Germinal center (tissue), 1 donor: ENCODE results near the gene PIWIL4.
"Not testable (repeated sequence)": the region's sequence is repeated elsewhere in the genome, so short reads cannot be mapped to it uniquely, and the experiment has no call there.

Source experiments
- DNase-seq: peaks from one replicate; pipeline ENCODE4 v3.0.0; 2012; ENCODE audit warnings: mixed read lengths, low spot score

Gene PIWIL4

DNA sequence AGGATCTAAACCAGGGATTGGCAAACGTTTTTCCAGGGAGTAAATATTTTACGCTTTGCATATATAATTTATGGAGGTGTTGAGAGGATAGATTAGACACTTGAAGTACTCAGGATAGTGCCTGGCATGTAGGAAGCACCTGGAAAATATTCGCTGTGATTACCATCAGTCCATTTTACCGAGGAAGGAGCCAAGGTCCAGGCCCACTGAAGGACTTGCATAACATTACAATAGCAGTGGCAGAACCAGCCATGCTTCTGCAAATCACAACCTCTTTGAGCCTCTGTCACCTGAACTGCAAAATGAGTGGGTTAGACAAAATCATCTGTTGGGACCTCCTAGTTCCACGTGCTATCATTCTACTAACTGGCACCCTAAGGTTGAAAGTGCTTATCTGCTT is 18.0 kb upstream of the PIWIL4 start:
- DNase-seq, result no peak

DNA sequence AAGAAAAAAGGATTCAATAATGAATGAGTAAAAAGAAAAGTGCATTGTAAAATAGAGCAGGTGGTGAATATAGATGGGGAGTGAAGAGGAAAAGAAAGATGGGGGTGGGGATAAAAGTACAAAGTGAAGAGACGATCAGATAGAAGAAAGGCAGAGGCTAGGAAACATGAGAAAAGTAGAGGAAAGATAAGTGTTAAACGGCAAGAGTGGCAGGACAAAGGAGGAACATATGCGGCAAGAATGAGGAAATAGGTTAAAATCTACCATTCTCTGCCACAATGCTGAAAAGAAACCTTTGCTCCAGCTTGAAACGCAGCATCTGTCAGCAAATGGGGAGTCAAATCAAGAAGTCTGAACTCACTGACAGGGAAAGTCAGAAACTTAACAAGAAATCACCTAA is 16.7 kb upstream of the PIWIL4 start:
- DNase-seq, result no peak

DNA sequence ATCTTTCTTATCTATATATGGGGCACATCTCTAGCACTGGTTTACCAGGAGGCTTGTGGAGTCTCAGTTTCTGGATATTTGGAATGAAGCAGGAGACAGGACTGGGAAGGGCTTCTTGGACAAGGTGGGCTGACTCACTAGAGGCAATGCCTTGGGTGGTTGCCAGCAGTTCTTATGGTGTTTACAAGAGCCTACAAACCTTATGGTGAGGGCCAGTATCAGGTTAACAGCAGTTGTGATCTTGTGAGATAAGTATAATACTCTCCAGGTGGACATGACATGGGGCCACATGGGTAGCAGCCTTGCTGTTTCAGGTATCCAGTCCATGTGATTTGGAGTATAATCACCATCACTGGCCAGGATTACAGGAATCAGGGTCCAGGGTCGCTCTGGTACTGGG is 13.2 kb upstream of the PIWIL4 start:
- DNase-seq, result no peak

DNA sequence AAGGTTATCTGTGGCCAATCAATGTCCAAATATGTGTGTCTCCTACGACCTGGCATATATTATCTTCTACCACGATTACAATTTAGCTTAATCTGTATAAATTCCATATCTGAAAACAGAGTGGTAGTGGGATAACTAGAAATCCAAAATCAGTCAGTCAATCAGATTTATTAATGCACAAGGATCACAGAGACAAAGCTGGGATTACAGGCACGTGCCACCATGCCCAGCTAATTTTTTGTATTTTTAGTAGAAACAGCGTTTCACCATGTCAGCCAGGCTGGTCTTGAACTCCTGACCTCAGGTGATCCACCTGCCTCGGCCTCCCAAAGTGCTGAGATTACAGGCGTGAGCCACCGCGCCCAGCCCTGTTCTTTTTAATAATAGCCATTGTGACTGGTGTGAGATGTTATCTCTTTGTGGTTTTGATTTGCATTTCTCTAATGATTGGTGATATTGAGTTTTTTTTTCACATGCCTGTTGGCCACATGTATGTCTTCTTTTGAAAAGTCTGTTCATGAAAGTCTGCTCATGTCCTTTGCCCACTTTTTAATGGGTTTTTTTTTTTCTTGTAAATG is 11.3 kb upstream of the PIWIL4 start:
- DNase-seq, result not testable (repeated sequence)

DNA sequence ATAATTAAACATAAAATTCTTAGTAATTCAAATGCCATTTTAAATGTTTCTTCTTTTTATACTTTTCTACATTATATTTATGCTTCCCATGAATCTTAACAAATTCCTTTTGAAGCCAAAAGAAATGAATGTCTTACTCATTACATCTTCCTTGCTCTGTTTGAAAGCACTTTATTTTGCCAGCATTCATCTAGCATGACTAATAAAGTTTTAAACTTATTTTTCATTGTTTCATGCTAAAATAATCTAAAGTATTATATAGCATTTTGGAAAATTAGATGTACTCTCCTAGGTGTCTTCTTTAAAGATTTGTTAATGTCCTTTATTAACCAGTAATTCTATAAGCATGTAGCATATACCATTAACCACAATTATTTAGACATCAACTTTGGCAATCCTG is 9.7 kb upstream of the PIWIL4 start:
- DNase-seq, result no peak

DNA sequence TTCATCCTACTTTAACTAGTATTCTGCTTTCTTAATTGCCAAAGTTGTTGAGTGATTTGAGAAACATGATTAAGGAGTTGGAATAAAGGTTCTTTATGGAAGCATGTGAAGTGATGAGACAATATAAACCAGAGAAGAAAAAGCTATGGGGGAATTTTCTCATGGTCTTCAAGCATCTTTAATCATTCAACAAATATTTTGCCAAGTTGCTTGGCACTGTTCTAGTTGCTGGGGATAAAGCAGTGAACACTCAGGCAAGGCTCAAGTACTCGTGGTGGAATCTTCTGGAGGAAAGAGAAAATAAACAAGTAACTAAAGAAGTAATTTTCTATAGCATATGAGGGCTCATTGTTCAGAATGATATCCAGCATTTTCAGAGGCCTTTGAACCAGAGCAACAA is 9.2 kb upstream of the PIWIL4 start:
- DNase-seq, result no peak

DNA sequence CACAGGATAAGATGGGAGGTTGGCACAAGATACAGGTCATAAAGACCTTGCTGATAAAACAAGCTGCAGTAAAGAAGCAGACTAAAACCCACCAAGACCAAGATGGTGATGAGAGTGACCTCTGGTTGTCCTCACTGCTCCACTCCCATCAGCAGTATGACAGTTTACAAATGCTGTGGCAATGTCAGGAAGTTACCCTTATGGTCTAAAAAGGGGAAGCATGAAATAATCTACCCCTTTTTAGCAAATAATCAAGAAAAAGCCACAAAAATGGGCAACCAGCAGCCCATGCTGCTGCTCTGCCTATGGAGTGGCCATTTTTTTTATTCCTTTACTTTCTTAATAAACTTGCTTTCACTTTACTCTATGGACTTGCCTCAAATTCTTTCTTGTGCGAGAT is 8.7 kb upstream of the PIWIL4 start:
- no peak for DNase-seq

DNA sequence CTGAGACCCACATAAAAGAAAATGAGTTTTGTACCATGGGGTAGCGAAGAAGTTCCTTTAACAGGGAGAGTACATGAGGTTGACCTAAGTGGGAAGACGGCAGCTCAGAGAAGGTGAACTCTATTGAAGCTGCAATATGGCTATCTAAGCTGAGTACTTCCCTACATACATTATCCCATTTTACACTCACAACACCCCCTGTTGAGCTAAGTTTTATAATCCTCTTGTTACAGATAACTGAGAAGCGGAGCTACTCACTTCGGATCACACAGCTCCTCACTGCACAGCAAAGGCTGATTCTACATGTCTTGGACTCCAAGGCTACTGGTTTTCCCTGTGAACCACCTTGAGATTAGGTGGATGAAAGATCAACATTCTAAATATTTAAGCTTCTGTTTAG is 8.2 kb upstream of the PIWIL4 start:
- no peak for DNase-seq

DNA sequence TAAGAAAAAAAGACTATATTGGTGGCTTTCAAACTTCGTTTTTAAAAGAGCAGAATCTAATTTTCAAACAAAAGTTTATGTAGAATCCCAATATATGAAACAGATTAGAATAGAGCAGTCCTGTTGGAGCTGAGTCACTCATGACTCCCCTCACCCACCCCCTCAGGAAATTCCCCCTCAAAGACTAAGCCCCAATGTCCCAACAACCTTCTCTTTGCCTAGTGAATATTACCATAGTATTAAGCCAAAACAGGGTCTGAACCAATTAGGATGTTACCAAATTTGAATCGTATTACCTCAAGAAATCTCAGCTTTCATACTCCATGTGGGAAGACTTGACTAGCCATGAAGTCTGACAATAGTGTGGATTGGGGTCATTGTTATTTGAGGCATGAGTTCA is 7.8 kb upstream of the PIWIL4 start:
- no peak for DNase-seq

DNA sequence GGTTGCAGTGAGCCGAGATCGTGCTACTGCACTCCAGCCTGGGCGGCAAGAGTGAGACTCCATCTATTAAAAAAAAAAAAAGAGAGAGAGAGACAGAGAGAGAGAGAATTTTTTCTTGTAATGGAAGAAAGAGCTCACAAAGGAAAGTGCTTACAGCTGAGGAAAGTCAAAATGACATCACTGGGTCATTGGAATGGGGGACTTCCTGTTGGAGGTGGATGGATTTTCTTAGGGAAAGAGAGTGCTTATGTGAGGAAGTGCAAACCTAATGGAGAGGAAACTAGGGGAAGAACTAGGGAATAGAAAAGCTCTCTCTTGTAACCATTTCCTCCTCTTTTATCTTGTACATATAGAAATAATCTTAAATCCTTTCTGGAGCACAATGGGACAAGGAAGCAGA is 6.3 kb upstream of the PIWIL4 start:
- no peak for DNase-seq

DNA sequence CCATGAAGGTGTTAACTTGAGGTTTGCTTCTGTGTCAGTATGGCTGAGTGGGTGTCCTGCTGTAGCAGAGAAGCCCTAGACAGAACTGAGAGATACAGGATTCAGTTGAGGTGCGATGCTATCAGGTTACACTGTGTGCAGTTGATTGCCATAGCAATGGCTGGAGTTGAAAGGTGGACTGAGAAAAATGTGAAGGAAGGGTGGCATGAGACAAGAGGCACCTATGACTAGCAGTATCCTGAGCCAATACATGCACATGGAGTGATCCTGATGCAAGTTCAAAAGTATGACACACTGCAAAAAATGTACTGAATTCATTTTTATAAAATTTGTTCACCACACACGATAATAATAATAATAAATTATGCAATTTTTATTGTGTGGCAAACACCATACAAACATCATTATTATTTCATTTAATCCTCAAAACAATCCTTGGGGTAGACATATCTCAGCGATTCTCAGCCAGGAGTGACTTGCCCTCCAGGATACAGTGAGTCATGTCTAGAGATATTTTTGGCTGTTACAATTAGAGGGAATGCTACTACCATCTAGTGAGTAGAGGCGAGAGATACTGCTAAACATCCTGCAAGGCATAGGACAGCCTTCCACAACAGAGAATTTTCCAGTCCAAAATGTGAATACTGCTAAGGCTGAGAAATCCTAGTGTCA is 3.9 kb upstream of the PIWIL4 start:
- DNase-seq, result no peak

DNA sequence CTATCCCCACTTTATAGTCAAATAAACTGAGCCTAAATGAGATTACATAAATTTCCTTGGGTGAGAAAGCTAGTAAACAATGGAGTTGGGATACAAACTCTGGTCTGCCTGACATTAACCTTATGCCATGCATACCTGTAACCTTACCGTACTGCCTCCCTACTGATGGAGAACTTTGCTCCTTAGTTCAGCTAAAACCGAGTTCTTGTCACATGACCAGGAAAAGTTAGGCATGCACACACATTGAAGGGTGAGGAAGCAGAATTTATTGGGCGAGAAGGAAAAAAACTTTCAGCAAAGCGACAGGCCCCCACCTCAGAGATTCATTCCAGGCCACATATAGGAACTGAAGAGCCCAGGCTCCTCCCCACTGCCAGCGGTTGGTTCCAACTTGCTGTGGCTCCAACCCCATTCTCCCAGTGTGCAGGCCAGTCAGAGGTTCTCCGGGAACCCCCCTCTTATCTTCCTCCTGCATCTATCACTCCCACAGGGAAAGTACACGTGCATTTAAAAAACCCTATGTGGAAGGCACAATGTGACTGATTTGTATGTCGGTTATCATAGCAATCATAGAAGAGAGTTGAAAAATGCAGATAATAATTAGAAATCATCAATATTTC is 3.2 kb upstream of the PIWIL4 start:
- DNase-seq, result no peak

DNA sequence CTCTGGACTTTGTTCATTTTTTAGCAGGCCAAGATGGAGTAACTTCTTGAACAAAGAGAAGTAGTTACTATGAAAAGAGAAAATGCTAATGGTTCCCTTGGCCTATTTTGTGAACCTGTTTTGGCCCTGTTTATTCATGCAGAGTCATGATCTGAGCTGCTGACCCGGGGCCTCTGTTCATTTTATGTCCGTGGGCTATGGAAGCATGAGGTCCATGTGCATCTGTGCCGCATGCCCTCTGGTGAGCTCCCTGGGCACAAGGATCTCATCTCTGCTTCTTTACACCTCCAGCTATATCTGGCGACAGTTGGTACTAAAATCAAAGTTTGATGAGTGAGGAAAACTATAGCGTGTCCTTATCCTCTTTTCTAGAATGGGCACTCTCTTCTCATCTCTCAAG is 1.0 kb downstream of the PIWIL4 start:
- no peak for DNase-seq

DNA sequence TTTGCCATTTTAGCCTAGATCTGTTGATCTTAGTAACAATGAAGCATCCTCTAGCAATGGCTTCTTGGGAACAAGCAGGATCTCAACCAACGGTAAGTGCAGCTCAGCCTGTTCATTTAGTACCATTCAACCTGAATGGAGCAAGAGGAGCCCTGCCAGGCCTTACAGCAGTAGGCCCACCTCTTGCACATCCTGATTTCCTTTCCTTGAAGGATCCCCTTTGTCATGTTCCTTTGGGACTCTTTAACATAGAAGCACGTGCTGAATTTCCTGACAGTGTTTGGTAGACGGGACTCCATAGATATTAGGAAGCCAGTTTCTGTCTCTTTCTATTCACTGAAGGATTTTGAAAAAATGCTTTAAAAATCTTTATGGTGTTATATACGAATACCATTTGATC is 1.5 kb downstream of the PIWIL4 start:
- DNase-seq, result no peak

DNA sequence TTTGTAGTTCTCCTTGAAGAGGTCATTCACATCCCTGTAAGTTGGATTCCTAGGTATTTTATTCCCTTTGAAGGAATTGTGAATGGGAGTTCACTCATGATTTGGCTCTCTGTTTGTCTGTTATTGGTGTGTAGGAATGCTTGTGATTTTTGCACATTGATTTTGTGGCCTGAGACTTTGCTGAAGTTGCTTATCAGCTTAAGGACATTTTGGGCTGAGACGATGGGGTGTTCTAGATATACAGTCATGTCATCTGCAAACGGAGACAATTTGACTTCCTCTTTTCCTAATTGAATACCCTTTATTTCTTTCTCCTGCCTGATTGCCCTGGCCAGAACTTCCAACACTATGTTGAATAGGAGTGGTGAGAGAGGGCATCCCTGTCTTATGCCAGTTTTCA is 5.8 kb downstream of the PIWIL4 start:
- DNase-seq, result not testable (repeated sequence)

DNA sequence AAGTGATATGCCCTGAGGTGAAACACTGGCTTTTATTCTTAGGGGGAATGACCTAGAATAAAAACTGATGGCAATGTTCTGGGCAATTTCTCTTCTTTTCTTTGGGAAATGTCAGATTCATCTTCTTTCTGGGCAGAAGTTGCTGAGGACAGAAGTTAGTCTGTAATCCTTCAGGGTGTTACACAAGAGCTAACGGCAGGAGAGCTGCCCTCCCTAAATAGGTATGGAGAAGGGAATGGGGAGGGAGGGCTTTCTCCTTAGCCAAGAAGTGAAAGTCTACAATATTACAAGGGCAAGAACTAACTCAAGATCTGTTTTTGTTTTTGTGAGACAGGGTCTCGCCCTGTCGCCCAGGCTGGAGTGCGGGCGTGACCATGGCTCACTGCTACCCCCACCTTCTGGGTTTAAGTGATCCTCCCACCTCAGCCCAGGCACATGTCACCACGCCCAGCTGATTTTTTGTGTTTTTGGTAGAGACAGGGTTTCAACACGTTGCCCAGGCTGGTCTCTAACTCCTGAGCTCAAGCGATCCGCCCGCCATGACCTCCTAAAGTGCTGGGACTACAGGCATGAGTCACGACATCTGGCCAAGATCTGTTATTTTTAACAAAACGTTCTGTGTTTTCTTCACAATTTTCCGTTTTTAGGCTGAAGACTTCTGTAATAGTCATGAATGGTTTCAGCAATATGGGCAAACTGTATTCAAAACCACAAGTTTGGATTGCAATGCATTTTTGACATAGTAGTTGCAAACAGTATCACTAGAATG is 7.2 kb downstream of the PIWIL4 start:
- no peak for DNase-seq

DNA sequence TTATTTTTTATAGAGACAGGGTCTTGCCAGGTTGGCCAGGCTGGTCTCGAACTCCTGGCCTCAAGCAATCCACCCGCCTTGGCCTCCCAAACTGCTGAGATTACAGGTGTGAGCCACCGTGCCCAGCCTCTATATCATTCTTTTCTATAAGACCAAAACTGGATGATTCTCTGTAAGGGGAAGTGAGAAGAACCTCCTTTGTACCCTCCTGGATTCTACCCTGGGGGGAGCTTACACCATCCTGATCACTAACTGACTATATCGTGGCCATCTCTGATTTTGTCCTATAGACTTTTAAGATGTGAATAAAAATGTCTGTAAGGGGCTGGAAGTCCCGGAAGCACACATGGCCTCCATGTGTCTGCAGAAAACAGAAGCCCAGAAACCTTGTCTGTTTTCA is 9.1 kb downstream of the PIWIL4 start:
- no peak for DNase-seq

DNA sequence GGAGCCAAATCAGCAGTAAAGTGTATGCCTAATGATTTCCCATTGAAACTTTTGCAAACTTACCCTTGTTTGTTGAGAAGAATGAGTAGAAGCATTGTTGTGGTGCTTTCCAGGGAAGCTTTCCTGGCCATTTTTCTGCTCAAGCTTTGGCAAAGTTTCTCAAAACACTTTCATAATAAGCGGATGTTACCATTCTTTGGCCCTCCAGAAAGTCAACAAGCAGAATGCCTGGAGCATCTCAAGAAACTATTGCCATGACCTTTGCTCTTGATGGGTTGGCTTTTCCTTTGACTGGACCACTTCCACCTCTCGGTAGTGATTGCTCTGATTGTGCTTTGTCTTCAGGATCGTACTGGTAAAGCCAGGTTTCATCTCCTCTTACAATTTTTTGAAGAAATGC is 10.7 kb downstream of the PIWIL4 start:
- no peak for DNase-seq

DNA sequence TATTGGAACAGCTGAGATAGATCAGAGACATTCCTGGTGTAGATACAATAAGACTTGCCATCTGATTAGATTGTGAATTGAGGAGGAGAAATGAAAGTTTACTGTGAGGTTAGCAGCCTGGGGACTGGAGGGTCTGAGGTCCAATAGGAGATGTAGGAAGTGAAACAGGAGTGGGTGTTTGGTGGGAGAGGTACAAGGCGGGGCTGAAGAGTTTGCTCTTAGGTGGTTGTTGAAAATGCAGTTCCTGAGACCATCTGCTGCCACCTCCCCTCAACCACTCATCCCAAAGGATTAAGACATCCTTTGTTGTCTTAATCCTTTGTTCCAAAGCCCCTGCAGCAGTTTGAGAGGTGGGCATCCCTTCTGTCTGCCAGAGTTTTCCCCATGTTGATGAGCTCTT is 14.8 kb downstream of the PIWIL4 start:
- peak; percentile 4 for DNase-seq

DNA sequence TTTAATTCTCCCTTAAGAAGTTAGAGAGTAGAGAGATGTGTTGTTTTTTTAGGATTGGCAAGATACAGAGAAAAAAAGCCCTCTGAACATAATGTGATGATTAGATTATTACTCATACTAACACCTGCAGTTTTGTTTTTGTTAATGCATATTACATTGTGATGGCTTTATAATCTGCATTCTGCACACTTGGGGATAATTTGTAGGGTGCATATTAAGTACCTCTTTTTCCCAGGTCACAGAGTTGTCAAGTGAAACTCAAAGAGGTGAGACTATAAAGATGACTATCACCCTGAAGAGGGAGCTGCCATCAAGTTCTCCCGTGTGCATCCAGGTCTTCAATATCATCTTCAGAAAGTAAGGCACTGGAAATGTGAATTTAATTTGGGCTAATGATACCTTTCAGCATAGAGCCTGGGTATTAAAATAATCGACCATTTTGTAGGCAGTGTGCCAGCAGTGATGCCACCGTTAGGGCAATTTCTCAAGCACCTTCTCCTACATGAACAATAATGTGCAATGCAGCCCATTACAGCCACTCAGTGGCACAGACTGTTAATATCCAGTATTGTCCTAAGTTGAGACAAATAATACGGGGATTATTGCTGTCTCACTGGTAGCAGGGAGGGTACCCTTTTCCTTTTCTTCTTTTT is 16.2 kb downstream of the PIWIL4 start:
- no peak for DNase-seq

DNA sequence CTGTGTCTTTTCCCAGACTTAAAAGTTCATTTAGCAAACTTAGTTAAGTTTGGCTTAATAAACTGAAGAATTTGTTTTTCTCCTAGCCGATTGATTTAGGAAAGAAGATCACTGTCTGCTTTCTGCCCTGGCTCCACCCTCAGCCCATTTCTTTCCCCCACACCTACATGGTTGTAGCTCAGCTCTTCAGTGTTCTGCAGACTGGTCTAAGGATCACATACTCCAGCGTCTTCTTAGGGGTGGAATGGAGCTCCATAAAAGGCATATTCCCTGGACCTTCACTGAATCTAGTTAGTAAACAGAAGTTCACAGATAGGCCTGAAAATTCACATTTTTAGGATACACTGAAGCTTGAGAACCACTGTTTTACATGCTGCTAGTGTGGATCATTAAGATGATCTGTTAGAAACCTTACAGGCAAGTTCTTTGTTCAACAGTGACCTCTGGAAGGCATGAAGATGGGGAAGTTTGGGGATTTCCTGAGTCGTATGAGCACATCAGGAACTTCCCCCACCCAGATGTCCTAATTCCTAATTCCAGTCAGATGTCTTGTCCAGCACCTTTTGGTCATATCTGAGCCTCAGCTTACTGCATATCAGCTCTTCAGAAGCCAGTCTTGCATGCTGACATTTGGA is 16.8 kb downstream of the PIWIL4 start:
- DNase-seq, result no peak

DNA sequence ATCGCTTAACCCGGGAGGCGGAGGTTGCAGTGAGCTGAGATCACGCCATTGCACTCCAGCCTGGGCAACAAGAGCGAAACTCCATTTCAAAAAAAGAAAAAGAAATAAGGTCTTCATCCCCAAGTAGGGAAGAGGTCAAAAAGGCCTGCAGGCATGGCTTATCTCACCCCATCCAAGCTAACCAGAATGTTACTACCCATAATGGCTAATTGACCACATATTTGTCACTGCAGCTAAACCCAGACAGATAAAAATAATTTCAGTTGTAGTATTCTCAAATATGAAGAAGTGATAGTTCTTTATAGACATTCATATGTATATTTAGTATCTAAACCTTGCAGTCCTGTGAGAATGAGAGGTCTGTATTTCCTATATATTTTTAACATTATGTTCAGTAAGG is 17.8 kb downstream of the PIWIL4 start:
- no peak for DNase-seq
